ENCODE results near the gene ACSL1. TPM values are rescaled to one million over a fixed set of nuclear protein-coding genes. Genes with fewer than 3 reads are reported as not detected.

Gene ACSL1
- total RNA-seq, 1 experiment from 2014 or later, result 3.5 TPM

DNA sequence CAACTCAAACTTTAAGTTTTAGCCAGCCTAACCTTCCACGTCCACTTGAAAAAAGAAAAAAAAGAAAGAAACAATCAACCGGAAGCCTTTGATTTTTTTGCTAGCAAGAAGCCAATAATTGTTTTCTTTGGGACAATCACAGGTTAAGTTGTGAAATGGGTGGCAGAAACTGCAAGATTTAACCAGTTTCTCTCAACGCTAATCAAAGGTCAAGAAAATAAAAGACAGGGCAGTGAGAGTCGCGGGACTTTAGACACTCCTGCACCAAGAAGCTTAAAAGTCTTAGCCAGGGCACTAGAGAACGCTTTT is 1.0 kb downstream of the ACSL1 start:
- TF ChIP-seq CTCF (conservative IDR thresholded peaks at IDR 0.05), result no peak
- Histone ChIP-seq H3T11ph (ENCODE audit: low read length) (no peak overlapping the region), H2AFZ (ENCODE audit: low read length) (no peak overlapping the region)

More for the DNA sequence above, 1.0 kb downstream of the ACSL1 start:
- no peaks in the 10 kb centered on the region for H4K20me1 ChIP-seq (ENCODE audit: control insufficient read depth, insufficient read depth, insufficient read length)
- H3K4me1 ChIP-seq (ENCODE audit: insufficient read depth, low read length), result peaks cover 3% of the 10 kb centered on the region; the same call in 1 of the 2 replicates
- H4K91ac ChIP-seq (ENCODE audit: insufficient read length, low read depth, low read length), result no peak overlapping the region
- DNase-seq, result no peak
- H2BK12ac ChIP-seq (ENCODE audit: insufficient read length, low read depth, low read length), result no peak overlapping the region
- no peaks in the 10 kb centered on the region; a peak in 1 of 5 replicates for H3K9me3 Mint-ChIP-seq
- peak overlapping the region; percentile 33 for H4K5ac ChIP-seq (ENCODE audit: insufficient read length, low read depth, low read length)
- no peak overlapping the region for H3K18ac ChIP-seq (ENCODE audit: insufficient read length, low read depth, low read length)
- H3K23me2 ChIP-seq (ENCODE audit: insufficient read length, low read depth, low read length, poor library complexity, severe bottlenecking), result peaks cover 9% of the 10 kb centered on the region
- no peak overlapping the region for H3K23ac ChIP-seq (ENCODE audit: insufficient read length, low read depth, low read length)
- H3K9me3 ChIP-seq (ENCODE audit: control insufficient read depth, low read depth, low read length), result no peaks in the 10 kb centered on the region
- H3K14ac ChIP-seq (ENCODE audit: insufficient read depth, low read length), result no peak overlapping the region
- H3K27ac Mint-ChIP-seq, result no peak overlapping the region
- no peak overlapping the region for H2BK120ac ChIP-seq (ENCODE audit: low read depth, low read length, poor library complexity, severe bottlenecking)
- no peak overlapping the region for H2BK15ac ChIP-seq (ENCODE audit: low read depth, low read length)
- H3K27ac ChIP-seq (ENCODE audit: insufficient read length, low read depth, low read length), result no peak overlapping the region
- no peaks in the 10 kb centered on the region for H3K79me1 ChIP-seq (ENCODE audit: insufficient read depth, low read depth, low read length, poor library complexity, severe bottlenecking)
- H4K8ac ChIP-seq (replicated peaks; ENCODE audit: insufficient read length, low read depth, low read length), result no peak overlapping the region
- no peak overlapping the region for H3K56ac ChIP-seq (ENCODE audit: insufficient read length, low read depth, low read length)
- peak overlapping the region; percentile 63 to 77 for H3K4me3 Mint-ChIP-seq
- H3K4me1 Mint-ChIP-seq, result peaks cover 6% of the 10 kb centered on the region in 2 experiments
- H3K9ac ChIP-seq (ENCODE audit: extremely low read depth, insufficient read length, low read length), result no peak overlapping the region
- H2BK20ac ChIP-seq (ENCODE audit: low read depth, low read length, poor library complexity, severe bottlenecking), result no peak overlapping the region
- H3K4ac ChIP-seq (ENCODE audit: low read depth, low read length), result no peak overlapping the region
- H2BK5ac ChIP-seq (ENCODE audit: insufficient read length, low read length), result no peak overlapping the region
- WGBS (ENCODE audit: extremely low coverage, insufficient read length, low lambda C conversion rate), result no CpG with 5 or more reads among the region's 6 CpGs
- peaks cover 59% of the 10 kb centered on the region for H3K27me3 Mint-ChIP-seq (ENCODE audit: low read depth)
- H2AK5ac ChIP-seq (ENCODE audit: insufficient read length, low read length), result no peak overlapping the region
- H3K36me3 Mint-ChIP-seq (ENCODE audit: insufficient read depth in 1 of 3, low read depth in 3 of 3), result no peaks in the 10 kb centered on the region
- H3K27me3 ChIP-seq (ENCODE audit: insufficient read depth, low read length), result peaks cover 23% of the 10 kb centered on the region; the same call in 1 of the 2 replicates
- no peaks in the 10 kb centered on the region for H3K79me2 ChIP-seq (ENCODE audit: insufficient read depth, low read length)
- H3K4me2 ChIP-seq (ENCODE audit: insufficient read depth, insufficient read length, low read length), result peak overlapping the region; percentile 64
